Loucy (cell line): Measurements from ENCODE around the gene KDM5B.

ENCODE experiments used
- H2AFZ ChIP-seq: fragments of 200-600 bp; sonication (generic); 2 replicates; pipeline ENCODE4 v1.6.0; 2016; ENCODE audit warnings: antibody characterized with exemption, mild to moderate bottlenecking, low read length, moderate library complexity
- H3F3A ChIP-seq: fragments of 200-600 bp; 2 replicates; pipeline ENCODE4 v1.6.0; 2016; ENCODE audit warnings: antibody characterized with exemption, low read depth, mild to moderate bottlenecking
- H3K27me3 ChIP-seq: fragments of 200-600 bp; sonication (generic); 2 replicates; pipeline ENCODE4 v1.6.1; 2014; ENCODE audit warnings: low read length, mild to moderate bottlenecking; ENCODE audit not compliant: insufficient read depth, poor library complexity, severe bottlenecking
- H3K36me3 ChIP-seq: fragments of 200-600 bp; sonication (generic); 2 replicates; pipeline ENCODE4 v1.6.1; 2016; ENCODE audit warnings: low read length; ENCODE audit not compliant: insufficient read depth
- H3K4me1 ChIP-seq: fragments of 200-600 bp; sonication (generic); 2 replicates; pipeline ENCODE4 v1.5.1; 2014; ENCODE audit warnings: low read length, mild to moderate bottlenecking; ENCODE audit not compliant: insufficient read depth, poor library complexity, severe bottlenecking
- H3K4me2 ChIP-seq: fragments of 200-600 bp; sonication (generic); 2 replicates; pipeline ENCODE4 v1.6.0; 2014; ENCODE audit warnings: antibody characterized with exemption, low read length, low read depth, mild to moderate bottlenecking; ENCODE audit not compliant: poor library complexity, severe bottlenecking
- H3K4me3 ChIP-seq: fragments of 200-600 bp; sonication (generic); 2 replicates; pipeline ENCODE4 v1.5.1; 2014; ENCODE audit warnings: low read length, mild to moderate bottlenecking, mixed read lengths; ENCODE audit not compliant: poor library complexity, severe bottlenecking
- H3K79me2 ChIP-seq: fragments of 200-600 bp; sonication (generic); 2 replicates; pipeline ENCODE4 v1.6.1; 2014; ENCODE audit warnings: low read length; ENCODE audit not compliant: insufficient read depth
- H3K9ac ChIP-seq: fragments of 200-600 bp; sonication (generic); 2 replicates; pipeline ENCODE4 v1.6.0; 2014; ENCODE audit warnings: mild to moderate bottlenecking, low read depth, low read length, moderate library complexity; ENCODE audit not compliant: poor library complexity, severe bottlenecking
- H3K9me2 ChIP-seq: fragments of 200-600 bp; sonication (generic); replicated peaks from 2 replicates; pipeline ENCODE4 v1.6.1; 2016; ENCODE audit warnings: low read depth, low read length, mixed read lengths
- H3K9me3 ChIP-seq: fragments of 200-600 bp; sonication (generic); 2 replicates; pipeline ENCODE4 v1.6.1; 2014; ENCODE audit warnings: mild to moderate bottlenecking, antibody characterized with exemption, low read length, low read depth; ENCODE audit not compliant: insufficient read depth
- H4K20me1 ChIP-seq: fragments of 200-600 bp; sonication (generic); 2 replicates; pipeline ENCODE4 v1.6.0; 2014; ENCODE audit warnings: antibody characterized with exemption, low read length, mild to moderate bottlenecking; ENCODE audit not compliant: insufficient read depth, poor library complexity, severe bottlenecking
- CTCF ChIP-seq: fragments of 200-600 bp; sonication (generic); conservative IDR thresholded peaks from 2 replicates; pipeline ENCODE4 v1.5.1; 2014; ENCODE audit warnings: mild to moderate bottlenecking, antibody characterized with exemption, low read length
- EZH2phosphoT487 ChIP-seq: fragments of 200-600 bp; IDR thresholded peaks from 2 replicates; pipeline ENCODE4 v1.6.1; 2018; ENCODE audit warnings: antibody characterized with exemption, mild to moderate bottlenecking, moderate library complexity, borderline replicate concordance

KDM5B gene

GRCh38 chr1:202762019-202762418 is 46.2 kb downstream of the KDM5B start:
- H3K9ac ChIP-seq, result no peak overlapping the region
- H3F3A ChIP-seq, result no peaks in the 10 kb centered on the region
- peaks cover 21% of the 10 kb centered on the region for H4K20me1 ChIP-seq
- H3K79me2 ChIP-seq, result no peaks in the 10 kb centered on the region
- H3K9me3 ChIP-seq, result no peaks in the 10 kb centered on the region
- no peak overlapping the region for H3K4me2 ChIP-seq
- H3K9me2 ChIP-seq, result no peaks in the 10 kb centered on the region
- no peak for TF ChIP-seq CTCF
- TF ChIP-seq EZH2phosphoT487, result no peak
- no peak overlapping the region for H2AFZ ChIP-seq
- H3K4me3 ChIP-seq, result no peak overlapping the region
- no peaks in the 10 kb centered on the region for H3K27me3 ChIP-seq
- H3K4me1 ChIP-seq, result no peaks in the 10 kb centered on the region
- peaks cover 99% of the 10 kb centered on the region for H3K36me3 ChIP-seq

GRCh38 chr1:202760589-202760988 is 47.6 kb downstream of the KDM5B start:
- Histone ChIP-seq H3K79me2 (no peaks in the 10 kb centered on the region), H3K27me3 (no peaks in the 10 kb centered on the region), H3K4me1 (no peaks in the 10 kb centered on the region), H3K9me2 (no peaks in the 10 kb centered on the region), H3K36me3 (peaks cover 99% of the 10 kb centered on the region), H3K4me3 (no peak overlapping the region), H3K9ac (no peak overlapping the region), H3K9me3 (no peaks in the 10 kb centered on the region), H3K4me2 (no peak overlapping the region), H2AFZ (no peak overlapping the region), H4K20me1 (peaks cover 19% of the 10 kb centered on the region), H3F3A (no peaks in the 10 kb centered on the region)
- TF ChIP-seq CTCF (no peak), EZH2phosphoT487 (no peak)

GRCh38 chr1:202756391-202756790 is 51.8 kb downstream of the KDM5B start:
- H3K9ac ChIP-seq, result no peak overlapping the region
- H3K9me2 ChIP-seq, result no peaks in the 10 kb centered on the region
- no peaks in the 10 kb centered on the region for H3K27me3 ChIP-seq
- no peaks in the 10 kb centered on the region for H3F3A ChIP-seq
- H3K4me1 ChIP-seq, result no peaks in the 10 kb centered on the region
- peaks cover 11% of the 10 kb centered on the region for H4K20me1 ChIP-seq
- H3K36me3 ChIP-seq, result peaks cover 100% of the 10 kb centered on the region
- no peak overlapping the region for H3K4me3 ChIP-seq
- TF ChIP-seq EZH2phosphoT487 (no peak), CTCF (no peak)
- H2AFZ ChIP-seq, result no peak overlapping the region
- H3K4me2 ChIP-seq, result no peak overlapping the region
- no peaks in the 10 kb centered on the region for H3K79me2 ChIP-seq
- H3K9me3 ChIP-seq, result no peaks in the 10 kb centered on the region
